H1 (cell line): ENCODE data around the gene DNMT1. TPM values are rescaled to one million over a fixed set of nuclear protein-coding genes. Genes with fewer than 3 reads are reported as not detected.

Experiments used
- CTCF ChIA-PET: fragments of 300-600 bp; sonication (Branson Sonifier 250); formaldehyde crosslinking; loops from one replicate; lab custom pipeline; 2021; ENCODE audit not compliant: partially characterized antibody; lab: Charles Lee
- POLR2A ChIA-PET: fragments of 300-600 bp; sonication (Branson Sonifier 250); formaldehyde crosslinking; loops from one replicate; lab custom pipeline; 2021; ENCODE audit warnings: inconsistent platforms; ENCODE audit not compliant: partially characterized antibody; lab: Charles Lee
- DNase-seq, 2 experiments: peaks; one replicate each; pipeline versions ENCODE4 v3.0.0 to v3.0.0-alpha.2; 2010 to 2022; ENCODE audit warnings: low spot score in 2 of 2, low read depth in 1 of 2, mixed read lengths in 1 of 2
- FAIRE-seq: peaks from 2 replicates; lab custom pipeline; 2011; peaks lifted over from hg19 to GRCh38; lab: Jason Lieb, UNC
- H2AFZ ChIP-seq: 2 replicates; pipeline ENCODE4 v1.8.1; 2012; ENCODE audit warnings: low read length, inconsistent platforms
- H2AK5ac ChIP-seq: 2 replicates; pipeline ENCODE4 v1.6.1; 2013; ENCODE audit warnings: low read depth, low read length
- H2BK120ac ChIP-seq: replicated peaks from 2 replicates; pipeline ENCODE3; 2013; ENCODE audit warnings: low read depth, low read length, inconsistent platforms
- H2BK12ac ChIP-seq: 2 replicates; pipeline ENCODE4 v1.6.1; 2013; ENCODE audit warnings: low read depth, low read length
- H2BK15ac ChIP-seq: 2 replicates; pipeline ENCODE4 v1.6.1; 2013; ENCODE audit warnings: low read length
- H2BK20ac ChIP-seq: 2 replicates; pipeline ENCODE4 v1.6.1; 2013; ENCODE audit warnings: low read length
- H2BK5ac ChIP-seq: 2 replicates; pipeline ENCODE4 v1.6.1; 2013; ENCODE audit warnings: low read depth, low read length
- H3K14ac ChIP-seq: 2 replicates; pipeline ENCODE4 v1.6.1; 2013; ENCODE audit warnings: inconsistent platforms; ENCODE audit not compliant: insufficient read length
- H3K18ac ChIP-seq: 2 replicates; pipeline ENCODE4 v1.6.1; 2013; ENCODE audit warnings: low read length; ENCODE audit errors: extremely low read depth
- H3K23ac ChIP-seq: 2 replicates; pipeline ENCODE4 v1.6.1; 2013; ENCODE audit warnings: inconsistent platforms; ENCODE audit not compliant: insufficient read length
- H3K23me2 ChIP-seq: 2 replicates; pipeline ENCODE4 v1.6.1; 2013; ENCODE audit warnings: low read depth, low read length
- H3K27ac ChIP-seq: 2 replicates; pipeline ENCODE4 v1.6.1; 2011; ENCODE audit warnings: low read depth, low read length, inconsistent platforms
- H3K27me3 ChIP-seq, 4 experiments: replicated peaks in 1 of 4; 1 replicate in 1 of 4; 2 replicates in 3 of 4; pipeline versions ENCODE4 v1.6.1 to v1.8.1; 2011 to 2013; ENCODE audit warnings: low read length in 3 of 4, mild to moderate bottlenecking in 3 of 4, inconsistent platforms in 2 of 4, mixed read lengths in 2 of 4, moderate library complexity in 1 of 4; ENCODE audit not compliant: control insufficient read depth in 3 of 4, insufficient read depth in 3 of 4; ENCODE audit errors: extremely low read depth in 1 of 4
- H3K36me3 ChIP-seq, 4 experiments: 2 replicates each; pipeline versions ENCODE4 v1.6.1 to v1.8.1; 2011 to 2013; ENCODE audit warnings: mild to moderate bottlenecking in 4 of 4, low read length in 3 of 4, moderate library complexity in 2 of 4, control low read depth in 1 of 4, inconsistent platforms in 1 of 4; ENCODE audit not compliant: insufficient read depth in 4 of 4, control insufficient read depth in 2 of 4
- H3K4ac ChIP-seq: replicated peaks from 2 replicates; pipeline ENCODE3; 2013; ENCODE audit warnings: low read length, low read depth, mixed read lengths, inconsistent platforms; ENCODE audit not compliant: insufficient read length
- H3K4me1 ChIP-seq, 4 experiments: replicated peaks in 1 of 4; 1 replicate in 1 of 4; 2 replicates in 3 of 4; pipeline versions ENCODE4 v1.6.1 to v1.8.1; 2011 to 2013; ENCODE audit warnings: low read length in 3 of 4, inconsistent platforms in 2 of 4, mixed read lengths in 1 of 4; ENCODE audit not compliant: insufficient read depth in 4 of 4, control insufficient read depth in 3 of 4
- H3K4me2 ChIP-seq, 2 experiments: 2 replicates each; pipeline versions ENCODE4 v1.6.1 to v1.8.1; 2011 to 2013; ENCODE audit warnings: low read depth in 2 of 2, low read length in 2 of 2, control low read depth in 1 of 2, inconsistent platforms in 1 of 2, mild to moderate bottlenecking in 1 of 2; ENCODE audit not compliant: insufficient read depth in 1 of 2
- H3K4me3 ChIP-seq, 4 experiments: fragments of 200-600, 300-600 bp in 1 of 4; sonication (generic), shearing (Covaris generic), sonication (Bioruptor Twin) in 1 of 4; 2 replicates each; pipeline versions ENCODE4 v1.5.1 to v1.8.1; 2011 to 2016; ENCODE audit warnings: low read length in 4 of 4, low read depth in 3 of 4, control low read depth in 2 of 4, inconsistent platforms in 2 of 4, mild to moderate bottlenecking in 2 of 4, mixed read lengths in 1 of 4, moderate library complexity in 1 of 4; ENCODE audit not compliant: insufficient read depth in 2 of 4; ENCODE audit errors: extremely low read depth in 1 of 4
- H3K56ac ChIP-seq: replicated peaks from 2 replicates; pipeline ENCODE3; 2013; ENCODE audit warnings: low read depth, mild to moderate bottlenecking, mixed read lengths, low read length, inconsistent platforms; ENCODE audit not compliant: insufficient read length
- H3K79me1 ChIP-seq: 2 replicates; pipeline ENCODE4 v1.6.1; 2013; ENCODE audit warnings: low read depth, low read length, control low read depth
- H3K79me2 ChIP-seq, 2 experiments: 2 replicates each; pipeline versions ENCODE4 v1.6.1 to v1.8.1; 2012 to 2013; ENCODE audit warnings: low read length in 2 of 2, mild to moderate bottlenecking in 2 of 2, inconsistent platforms in 1 of 2; ENCODE audit not compliant: insufficient read depth in 2 of 2, control insufficient read depth in 1 of 2
- H3K9ac ChIP-seq, 4 experiments: replicated peaks in 1 of 4; 1 replicate in 1 of 4; 2 replicates in 3 of 4; pipeline versions ENCODE4 v1.6.1 to v1.8.1; 2011 to 2013; ENCODE audit warnings: low read depth in 3 of 4, low read length in 3 of 4, control low read depth in 2 of 4, mild to moderate bottlenecking in 2 of 4, moderate library complexity in 2 of 4, inconsistent platforms in 1 of 4; ENCODE audit errors: extremely low read depth in 1 of 4
- H3K9me3 ChIP-seq, 2 experiments: 2 replicates each; pipeline versions ENCODE4 v1.6.1 to v1.8.1; 2012 to 2013; ENCODE audit warnings: mild to moderate bottlenecking in 2 of 2, moderate library complexity in 2 of 2, control low read depth in 1 of 2, inconsistent platforms in 1 of 2, low read depth in 1 of 2, low read length in 1 of 2, mixed read lengths in 1 of 2; ENCODE audit not compliant: insufficient read depth in 2 of 2
- H4K20me1 ChIP-seq, 2 experiments: replicated peaks in 1 of 2; 2 replicates each; pipeline versions ENCODE3 to v1.8.1; 2011 to 2013; ENCODE audit warnings: inconsistent platforms in 2 of 2, low read length in 2 of 2, mild to moderate bottlenecking in 1 of 2; ENCODE audit not compliant: insufficient read depth in 2 of 2, control insufficient read depth in 1 of 2
- H4K5ac ChIP-seq: 2 replicates; pipeline ENCODE4 v1.6.1; 2013; ENCODE audit warnings: low read length, low read depth, mixed read lengths, inconsistent platforms; ENCODE audit not compliant: insufficient read length
- H4K8ac ChIP-seq: 2 replicates; pipeline ENCODE4 v1.8.0; 2013; ENCODE audit warnings: mild to moderate bottlenecking, moderate library complexity, low read length, inconsistent platforms; ENCODE audit not compliant: insufficient read depth; ENCODE audit errors: extremely low read depth
- H4K91ac ChIP-seq: replicated peaks from 2 replicates; pipeline ENCODE3; 2013; ENCODE audit warnings: low read length, mixed read lengths, inconsistent platforms; ENCODE audit not compliant: insufficient read length
- BACH1 ChIP-seq: IDR thresholded peaks from 2 replicates; pipeline ENCODE4 v1.6.1; 2012; ENCODE audit warnings: low read length, improper control_type of control experiment
- CBX5 ChIP-seq: fragments of 300-800, 300-1000 bp; sonication (generic); IDR thresholded peaks from 2 replicates; pipeline ENCODE4 v1.7.1; 2016; ENCODE audit warnings: antibody characterized with exemption, low read length, low read depth
- POLR2AphosphoS5 ChIP-seq: IDR thresholded peaks from 2 replicates; pipeline ENCODE4 v1.6.1; 2011; ENCODE audit warnings: low read depth, low read length
- WGBS, 2 experiments: shearing (Covaris generic) in 1 of 2; methylation state at CpG; one replicate each; pipeline versions ENCODE4 v1.1.6 to v1.1.7; 2013 to 2015; ENCODE audit warnings: low lambda C conversion rate in 2 of 2, mixed read lengths in 2 of 2, inconsistent platforms in 1 of 2, low coverage in 1 of 2, missing lambda C conversion rate in 1 of 2; ENCODE audit not compliant: insufficient replicate concordance in 2 of 2, insufficient coverage in 1 of 2, insufficient read length in 1 of 2; ENCODE audit errors: extremely low coverage in 1 of 2, missing lambda C conversion rate in 1 of 2; 5-methylcytosine and 5-hydroxymethylcytosine counted together
- polyA plus RNA-seq, 7 experiments: library from polyadenylated mRNA; depleted of rRNA in 3 of 7; stranded (reverse) in 5 of 7; unstranded in 2 of 7; fragments of >200 nt in 5 of 7; fragments of 200-250 nt in 2 of 7; gene quantifications; 1 replicate in 5 of 7; 2 replicates in 1 of 7; 4 replicates in 1 of 7; pipeline versions ENCODE4 v1.2.1 to v1.2.3, GENCODE V29; 2011 to 2013; ENCODE audit warnings: missing spikeins in 2 of 7, mixed read lengths in 2 of 7
- total RNA-seq: library from RNA; stranded (reverse); fragmentation: NEBNext Ultra II Directional; extraction: Animal tissue kit (Norgen Biotek cat#: 25700); gene quantifications from 2 replicates; pipeline ENCODE4 v1.2.1, GENCODE V29; 2021

Gene DNMT1
- total and polyA plus RNA-seq, 2 of the 8 experiments (the other 6 are each of a cell fraction or from before 2014, with no cell fraction given): 101 to 210 TPM

DNA sequence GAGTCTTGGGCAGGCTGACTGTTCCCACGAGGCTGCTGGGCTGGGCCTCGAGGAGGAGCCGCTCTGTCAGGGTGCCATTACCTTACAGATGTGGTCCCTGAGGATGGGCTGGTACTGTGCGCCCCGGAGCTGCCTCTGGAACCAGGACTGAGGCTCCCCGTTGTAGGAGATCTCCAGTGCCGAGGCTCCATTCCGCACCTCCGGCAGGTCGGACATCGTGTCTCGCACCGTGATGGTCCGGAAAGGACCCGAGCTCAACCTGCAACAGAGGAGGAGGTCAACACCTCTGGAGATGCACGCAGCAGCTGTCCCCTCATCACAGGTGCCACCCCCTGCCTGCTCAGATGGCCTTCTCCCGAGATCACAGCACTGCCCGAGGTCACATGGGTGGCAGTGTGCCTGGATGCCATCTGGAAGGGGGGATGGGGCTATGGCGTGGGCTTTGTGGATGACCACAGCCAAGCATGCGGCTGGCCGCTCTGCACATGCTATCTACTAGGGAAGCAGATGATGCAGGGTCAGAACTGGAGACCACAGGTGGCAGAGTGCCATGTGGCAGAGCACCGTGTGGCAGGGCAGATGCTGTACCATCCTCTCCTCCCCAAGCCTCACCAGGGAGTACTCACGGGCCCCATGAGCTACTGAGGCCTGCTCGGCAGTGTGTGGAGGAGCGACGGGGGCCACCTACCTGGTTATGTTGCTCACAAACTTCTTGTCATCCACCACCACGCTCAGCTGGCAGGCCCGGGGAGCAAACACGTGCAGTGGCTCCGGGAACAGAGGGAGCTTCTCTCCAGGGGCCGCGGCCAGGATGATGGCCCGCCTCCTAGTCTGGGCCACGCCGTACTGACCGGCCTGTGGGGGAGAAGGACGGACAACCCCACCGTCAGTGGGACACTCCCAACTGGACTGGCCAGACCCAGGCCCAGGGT lies 56.7 kb downstream of the DNMT1 start:
- no peak overlapping the region for H3K27ac ChIP-seq
- H2BK15ac ChIP-seq: no peak overlapping the region
- FAIRE-seq (no peak), DNase-seq (no peak)
- ChIA-PET CTCF (interaction anchor here (0.6 to 1.6 kb wide), 5 partner anchors 18 to 302 kb away, joined by 3 to 4 read pairs (median 3); partner anchors contain the start of gene ICAM1), POLR2A (interaction anchor here (2.4 to 29.1 kb wide), 2 partner anchors 18 to 28 kb away, joined by 6 to 412 read pairs; partner anchors contain the start of genes ANGPTL6, EIF3G, P2RY11 and PPAN)
- no peak overlapping the region for H3K4me2 ChIP-seq
- no peaks in the 10 kb centered on the region for H3K79me2 ChIP-seq
- H3K4ac ChIP-seq: no peak overlapping the region
- no peak overlapping the region for H2BK5ac ChIP-seq
- H2BK20ac ChIP-seq: no peak overlapping the region
- no peak overlapping the region for H3K23ac ChIP-seq
- no peak overlapping the region for H2AFZ ChIP-seq
- no peaks in the 10 kb centered on the region for H3K27me3 ChIP-seq
- H3K9me3 ChIP-seq: no peaks in the 10 kb centered on the region
- no peak overlapping the region for H4K91ac ChIP-seq
- H4K8ac ChIP-seq: peak overlapping the region; percentile 57; the same call in 1 of the 2 replicates
- TF ChIP-seq CBX5: no peak
- peak; percentile 35; the same call in 1 of the 2 replicates for TF ChIP-seq POLR2AphosphoS5
- TF ChIP-seq BACH1: no peak
- no peak overlapping the region for H3K18ac ChIP-seq
- H3K23me2 ChIP-seq: no peaks in the 10 kb centered on the region
- no peak overlapping the region for H3K14ac ChIP-seq
- no peak overlapping the region for H3K9ac ChIP-seq
- H2BK12ac ChIP-seq: no peak overlapping the region
- peaks cover 53 to 98% (median 82%) of the 10 kb centered on the region in 4 experiments for H3K36me3 ChIP-seq
- H4K5ac ChIP-seq: no peak overlapping the region
- H3K4me3 ChIP-seq: no peak overlapping the region
- no peaks in the 10 kb centered on the region for H3K79me1 ChIP-seq
- 96% methylated on average over 38 of the region's 38 CpGs; no CpG with 5 or more reads in 1 of the 2 experiments for WGBS, 2 experiments
- no peak overlapping the region for H2BK120ac ChIP-seq
- H3K56ac ChIP-seq: no peak overlapping the region
- H4K20me1 ChIP-seq: peaks cover 6 to 27% of the 10 kb centered on the region in 2 experiments
- no peaks in the 10 kb centered on the region for H3K4me1 ChIP-seq
- no peak overlapping the region for H2AK5ac ChIP-seq
